Uterus (tissue), 4 donors: Measurements from ENCODE around the gene RAB3IL1. TPM values are rescaled to one million over a fixed set of nuclear protein-coding genes. Genes with fewer than 3 reads are reported as not detected.

ENCODE experiments used
- DNase-seq, 2 donors: peaks; one replicate each; pipeline ENCODE4 v3.0.0-alpha.2; 2019 to 2020
- H3K27ac ChIP-seq, 2 donors: fragments of 200-600 bp; sonication (generic); 1 replicate in 1 of 2; 2 replicates in 1 of 2; pipeline ENCODE4 v1.5.1; 2016 to 2018
- H3K27me3 ChIP-seq, 2 donors: fragments of 200-600 bp; sonication (generic); one replicate each; pipeline ENCODE4 v1.5.1; 2018 to 2019; ENCODE audit warnings: control low read depth in 1 of 2
- H3K36me3 ChIP-seq, 2 donors: fragments of 200-600 bp; sonication (generic); one replicate each; pipeline ENCODE4 v1.5.1; 2019; ENCODE audit warnings: control low read depth in 1 of 2
- H3K4me1 ChIP-seq, 2 donors: fragments of 200-600 bp; sonication (generic); one replicate each; pipeline ENCODE4 v1.5.1; 2018 to 2019; ENCODE audit warnings: control low read depth in 1 of 2
- H3K4me3 ChIP-seq, 2 donors: fragments of 200-600 bp; sonication (generic); 1 replicate in 1 of 2; 2 replicates in 1 of 2; pipeline ENCODE4 v1.5.1; 2018 to 2019; ENCODE audit warnings: mild to moderate bottlenecking in 1 of 2
- H3K9me3 ChIP-seq, 2 donors: fragments of 200-600 bp; sonication (generic); one replicate each; pipeline ENCODE4 v1.5.1; 2019; ENCODE audit warnings: control low read depth in 1 of 2
- CTCF ChIP-seq, 4 experiments: fragments of 200-600 bp in 2 of 4; fragments of 450-650 bp in 2 of 4; sonication (generic) in 2 of 4; IDR thresholded peaks; one replicate each; pipeline ENCODE4 v1.5.1; 2016 to 2019; ENCODE audit warnings: antibody characterized with exemption in 4 of 4, mild to moderate bottlenecking in 2 of 4, moderate library complexity in 1 of 4
- POLR2A ChIP-seq, 2 donors: fragments of 450-650 bp; IDR thresholded peaks; one replicate each; pipeline ENCODE4 v1.6.1; 2016; ENCODE audit warnings: antibody characterized with exemption in 2 of 2, mild to moderate bottlenecking in 1 of 2, moderate library complexity in 1 of 2
- intact Hi-C: fragments of 100-400 bp; cut with DNase I; formaldehyde crosslinking; loops from one replicate; pipeline ENCODE4 v1.15.1; 2023; ENCODE audit warnings: low total_unique reads
- total RNA-seq, 4 donors: library from RNA; depleted of rRNA in 3 of 4; stranded (reverse); fragments of >200 nt in 3 of 4; gene quantifications; one replicate each; pipeline versions ENCODE4 v1.1.0 to v1.2.4, GENCODE V29; 2014 to 2023
- donor health status: DM: yes; HTN: yes; CAD: no.

RAB3IL1 gene
- total RNA-seq, 4 donors from 2014 or later: 12.6 to 60.3 (median 26.8) TPM

DNA sequence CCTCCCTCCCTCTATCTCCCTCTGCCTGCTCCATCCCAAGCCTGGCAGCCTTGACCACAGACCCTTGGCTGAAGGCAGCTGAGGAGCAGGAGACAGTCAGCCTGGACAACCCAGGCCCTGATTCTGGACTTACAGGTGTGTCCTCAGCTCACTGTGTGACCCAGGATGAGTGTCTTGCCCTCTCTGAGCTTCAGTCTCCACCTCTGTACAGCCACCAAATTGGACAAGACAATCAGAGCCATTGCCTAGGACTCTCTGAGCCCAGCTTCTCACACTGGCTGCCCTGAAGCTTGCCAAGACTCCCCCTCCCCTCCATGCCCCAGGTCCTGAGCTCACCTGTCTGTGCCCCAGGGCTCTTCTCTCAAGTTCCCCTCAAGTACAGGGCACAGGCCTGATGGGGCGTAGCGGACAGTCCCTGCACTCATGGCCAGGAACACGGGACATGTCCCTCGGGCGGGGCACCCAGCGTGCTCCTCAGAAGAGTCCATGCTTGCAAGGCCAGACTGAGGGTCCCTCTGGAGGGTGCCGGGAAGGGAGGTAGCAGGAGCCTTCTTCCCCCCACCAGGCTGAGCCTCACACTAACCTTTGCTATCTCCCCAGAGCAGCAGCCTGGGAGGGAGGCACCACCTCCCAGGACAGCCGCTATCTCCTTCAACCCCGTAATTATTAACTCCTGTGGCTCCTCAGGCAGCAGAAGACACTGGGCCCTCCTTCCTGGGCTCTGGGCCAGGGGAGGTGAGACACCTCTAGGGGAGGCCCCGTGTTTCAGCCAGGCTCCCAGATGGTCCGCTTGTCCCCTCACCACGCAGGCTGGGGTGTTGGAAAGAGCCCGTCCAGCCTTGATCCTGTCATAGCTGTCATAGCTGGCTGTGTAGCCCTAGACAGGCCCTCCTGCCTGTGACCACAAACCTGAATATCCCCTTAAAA is 2.6 kb upstream of the RAB3IL1 start:
- peak overlapping the region; percentile 90 to 94 for H3K27ac ChIP-seq
- no peaks in the 10 kb centered on the region for H3K36me3 ChIP-seq
- DNase-seq: no peak
- TF ChIP-seq POLR2A (IDR thresholded peaks at IDR 0.05) (no peak), CTCF (IDR thresholded peaks at IDR 0.05) (no peak)
- H3K4me1 ChIP-seq: peaks cover 13 to 28% of the 10 kb centered on the region in 2 donors
- no peaks in the 10 kb centered on the region for H3K9me3 ChIP-seq
- H3K27me3 ChIP-seq: no peaks in the 10 kb centered on the region
- intact Hi-C loops: no loop called here
- no peak overlapping the region for H3K4me3 ChIP-seq

GRCh38 chr11:61918938-61919704 is 1.8 kb upstream of the RAB3IL1 start:
- Histone ChIP-seq H3K36me3 (no peaks in the 10 kb centered on the region), H3K27ac (peak overlapping the region; percentile 90 to 94), H3K4me3 (no peak overlapping the region), H3K27me3 (no peaks in the 10 kb centered on the region), H3K9me3 (no peaks in the 10 kb centered on the region), H3K4me1 (peaks cover 13 to 24% of the 10 kb centered on the region in 2 donors)
- TF ChIP-seq POLR2A (IDR thresholded peaks at IDR 0.05) (no peak), CTCF (IDR thresholded peaks at IDR 0.05) (no peak)
- intact Hi-C loops: no loop called here
- peak; percentile 62 to 67 for DNase-seq

GRCh38 chr11:61918251-61918937 is 1.0 kb upstream of the RAB3IL1 start:
- Histone ChIP-seq H3K36me3 (no peaks in the 10 kb centered on the region), H3K27ac (peak overlapping the region; percentile 90 to 94), H3K9me3 (no peaks in the 10 kb centered on the region), H3K4me1 (peaks cover 6 to 19% of the 10 kb centered on the region in 2 donors), H3K27me3 (no peaks in the 10 kb centered on the region), H3K4me3 (peak overlapping the region; percentile 47 to 80)
- TF ChIP-seq POLR2A (IDR thresholded peaks at IDR 0.05): no peak
- TF ChIP-seq CTCF (IDR thresholded peaks at IDR 0.05): no peak
- intact Hi-C loops: no loop called here
- no peak for DNase-seq

GRCh38 chr11:61916737-61917333 is 531 bp downstream of the RAB3IL1 start:
- intact Hi-C loops: no loop called here
- no peaks in the 10 kb centered on the region for H3K36me3 ChIP-seq
- DNase-seq: peak in 1 of 2 donors; percentile 46
- TF ChIP-seq POLR2A (IDR thresholded peaks at IDR 0.05) (no peak), CTCF (IDR thresholded peaks at IDR 0.05) (no peak)
- H3K4me3 ChIP-seq: peak overlapping the region; percentile 47 to 80
- peak overlapping the region; percentile 90 to 94 for H3K27ac ChIP-seq
- H3K9me3 ChIP-seq: no peaks in the 10 kb centered on the region
- no peaks in the 10 kb centered on the region for H3K27me3 ChIP-seq
- H3K4me1 ChIP-seq: peaks cover 4 to 5% of the 10 kb centered on the region in 2 donors
